Omental fat pad (tissue), 4 donors: ENCODE results near the gene CD47. TPM values are rescaled to one million over a fixed set of nuclear protein-coding genes. Genes with fewer than 3 reads are reported as not detected.

Experiments used
- ATAC-seq: fragments of 150-250 bp; one replicate; pipeline ENCODE4 v1.9.1; 2016; ENCODE audit warnings: mild to moderate bottlenecking, moderate library complexity; ENCODE audit not compliant: low FRiP score
- DNase-seq: peaks from one replicate; pipeline ENCODE4 v3.0.0-alpha.2; 2019; ENCODE audit warnings: low spot score
- total RNA-seq, 4 donors: library from RNA; depleted of rRNA; stranded (reverse); fragments of >200 nt; gene quantifications; one replicate each; pipeline ENCODE4 v1.1.0, GENCODE V29; 2016
- TF ChIP-seq, protein P1 (sequence below), 3 donors: fragments of 450-650 bp; IDR thresholded peaks; one replicate each; pipeline ENCODE4 v1.5.1; 2016 to 2017; ENCODE audit warnings: antibody characterized with exemption in 3 of 3, mild to moderate bottlenecking in 3 of 3, moderate library complexity in 2 of 3

CD47 gene
- total RNA-seq, 4 donors from 2014 or later: 42.7 to 58.7 (median 56.0) TPM

DNA sequence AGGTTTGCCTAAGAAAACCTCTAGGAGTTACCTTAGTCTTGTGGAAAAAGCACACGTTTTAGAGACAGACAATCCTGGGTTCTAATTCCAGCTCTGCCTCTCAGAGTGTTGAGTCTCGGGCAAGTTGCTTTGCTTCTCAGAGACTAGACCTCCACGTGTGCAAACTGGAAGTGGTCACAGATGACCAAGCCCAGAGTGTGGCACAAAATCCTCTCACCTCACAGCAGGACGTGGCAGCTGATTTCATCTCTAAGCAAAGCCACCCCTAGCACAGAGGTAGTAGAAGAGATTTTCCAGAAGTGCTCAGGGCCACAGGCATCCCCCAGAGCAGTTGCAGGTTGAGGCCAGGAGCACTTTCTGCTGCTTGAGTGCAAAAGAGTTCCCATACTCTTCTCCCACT is 79.2 kb downstream of the CD47 start:
- TF ChIP-seq, protein P1, sequence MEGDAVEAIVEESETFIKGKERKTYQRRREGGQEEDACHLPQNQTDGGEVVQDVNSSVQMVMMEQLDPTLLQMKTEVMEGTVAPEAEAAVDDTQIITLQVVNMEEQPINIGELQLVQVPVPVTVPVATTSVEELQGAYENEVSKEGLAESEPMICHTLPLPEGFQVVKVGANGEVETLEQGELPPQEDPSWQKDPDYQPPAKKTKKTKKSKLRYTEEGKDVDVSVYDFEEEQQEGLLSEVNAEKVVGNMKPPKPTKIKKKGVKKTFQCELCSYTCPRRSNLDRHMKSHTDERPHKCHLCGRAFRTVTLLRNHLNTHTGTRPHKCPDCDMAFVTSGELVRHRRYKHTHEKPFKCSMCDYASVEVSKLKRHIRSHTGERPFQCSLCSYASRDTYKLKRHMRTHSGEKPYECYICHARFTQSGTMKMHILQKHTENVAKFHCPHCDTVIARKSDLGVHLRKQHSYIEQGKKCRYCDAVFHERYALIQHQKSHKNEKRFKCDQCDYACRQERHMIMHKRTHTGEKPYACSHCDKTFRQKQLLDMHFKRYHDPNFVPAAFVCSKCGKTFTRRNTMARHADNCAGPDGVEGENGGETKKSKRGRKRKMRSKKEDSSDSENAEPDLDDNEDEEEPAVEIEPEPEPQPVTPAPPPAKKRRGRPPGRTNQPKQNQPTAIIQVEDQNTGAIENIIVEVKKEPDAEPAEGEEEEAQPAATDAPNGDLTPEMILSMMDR (IDR thresholded peaks at IDR 0.05): no peak
- no peak for ATAC-seq
- no peak for DNase-seq

DNA sequence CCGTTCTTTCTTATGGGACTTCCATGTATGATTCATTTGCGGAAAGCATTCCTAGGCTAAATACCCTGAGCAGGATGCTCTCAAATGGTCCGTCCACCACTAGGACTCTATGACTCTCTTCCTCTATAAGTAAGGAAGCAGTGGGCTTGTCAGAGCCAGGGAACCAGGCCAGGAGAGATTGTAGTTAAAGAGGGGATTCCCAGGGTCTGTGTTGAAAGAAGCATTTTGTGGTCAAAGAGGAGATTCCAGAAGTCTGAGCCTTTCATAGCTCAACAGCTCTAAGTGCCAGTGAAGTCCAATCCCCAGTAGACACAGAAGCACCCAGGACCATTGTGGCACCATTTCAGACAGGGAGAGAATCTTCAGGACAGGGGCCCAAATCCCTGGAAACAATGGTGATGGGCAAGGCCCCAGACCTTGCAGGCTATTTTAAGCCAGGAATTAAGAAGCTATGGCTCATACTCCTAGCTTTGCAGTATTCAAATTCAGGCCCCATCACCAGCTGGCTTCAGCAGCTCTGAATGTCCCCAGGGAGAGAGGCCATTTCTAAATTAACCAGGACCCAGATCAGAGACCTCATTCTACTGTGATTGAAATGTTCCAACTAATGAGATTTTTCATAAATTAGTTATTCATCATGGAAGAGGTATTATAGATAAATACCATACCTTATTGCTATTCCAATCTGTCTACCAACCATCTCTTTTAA is 81.7 kb downstream of the CD47 start:
- ATAC-seq (no peak), DNase-seq (no peak)
- TF ChIP-seq, protein P1 (IDR thresholded peaks at IDR 0.05): no peak

DNA sequence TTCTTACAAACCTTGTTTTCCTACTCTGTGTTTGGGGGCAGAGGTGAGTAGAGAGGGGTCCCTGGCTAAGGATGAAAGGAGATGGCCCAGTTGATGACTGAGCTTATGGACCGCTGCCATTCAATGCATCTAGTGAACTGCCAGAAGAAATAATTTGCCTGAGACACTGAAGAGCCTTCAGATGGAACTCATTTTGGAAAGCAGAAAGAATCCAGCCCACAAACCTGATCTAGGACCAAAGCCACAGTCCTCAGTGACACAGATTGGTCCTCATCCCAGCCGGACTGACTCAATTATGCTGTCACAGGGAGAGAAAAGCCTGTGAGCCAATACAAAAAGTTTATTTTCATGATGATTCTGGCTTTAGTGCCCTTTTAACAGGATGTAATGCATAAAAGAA is 82.7 kb downstream of the CD47 start:
- DNase-seq (no peak), ATAC-seq (no peak)
- TF ChIP-seq, protein P1 (IDR thresholded peaks at IDR 0.05): no peak

DNA sequence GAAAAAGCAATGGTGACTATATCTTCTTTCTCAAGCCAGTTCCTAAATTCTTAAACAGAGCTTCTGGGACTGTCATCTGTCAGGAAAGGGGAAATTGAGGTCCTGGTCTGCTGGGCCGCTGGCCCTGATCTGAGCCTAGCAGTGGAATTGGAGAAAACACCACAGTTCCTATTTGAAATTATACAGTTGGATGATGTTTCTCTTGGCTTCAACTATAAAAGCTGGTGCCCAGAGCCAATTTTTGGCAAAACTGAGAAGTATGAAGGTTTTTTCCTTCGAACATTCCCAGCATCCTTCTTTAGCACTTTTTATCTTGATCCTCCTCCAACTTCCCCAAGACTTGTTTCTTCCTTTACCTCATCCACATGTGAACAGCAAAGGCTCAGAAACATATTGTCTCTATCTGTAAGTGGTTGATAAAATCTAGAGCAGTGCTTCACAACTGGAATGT is 83.9 kb downstream of the CD47 start:
- peak; percentile 4 for ATAC-seq
- DNase-seq: no peak
- TF ChIP-seq, protein P1 (IDR thresholded peaks at IDR 0.05): no peak

GRCh38 chr3:108006077-108006771 is 84.6 kb downstream of the CD47 start:
- DNase-seq: no peak
- TF ChIP-seq, protein P1 (IDR thresholded peaks at IDR 0.05): no peak
- peak; percentile 60 for ATAC-seq

DNA sequence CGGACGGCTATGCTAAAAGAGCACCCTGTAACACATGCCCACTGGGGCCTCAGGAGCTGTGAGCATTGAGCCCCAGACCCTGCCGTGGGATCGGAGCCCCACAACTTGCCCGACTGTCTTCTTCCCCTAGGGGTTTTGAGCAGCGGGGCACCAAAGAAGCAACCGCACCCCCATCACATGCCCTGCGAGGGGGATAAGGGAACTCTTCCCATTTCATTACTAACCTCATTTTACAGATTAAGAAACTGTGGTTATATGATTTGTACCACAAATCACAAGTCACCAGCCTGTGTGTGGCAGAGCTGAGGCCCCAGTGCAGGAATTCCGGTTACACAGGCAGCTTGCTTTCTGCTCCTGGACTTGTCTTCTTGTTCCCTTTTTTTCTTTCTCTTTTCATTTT is 86.2 kb downstream of the CD47 start:
- DNase-seq (no peak), ATAC-seq (no peak)

More for the DNA sequence above, 86.2 kb downstream of the CD47 start:
- TF ChIP-seq, protein P1 (IDR thresholded peaks at IDR 0.05): no peak
